ENCODE data around the gene BIRC6.
"Not testable (repeated sequence)": the region's sequence is repeated elsewhere in the genome, so short reads cannot be mapped to it uniquely, and the experiment has no call there.

The BIRC6 gene, protein sequence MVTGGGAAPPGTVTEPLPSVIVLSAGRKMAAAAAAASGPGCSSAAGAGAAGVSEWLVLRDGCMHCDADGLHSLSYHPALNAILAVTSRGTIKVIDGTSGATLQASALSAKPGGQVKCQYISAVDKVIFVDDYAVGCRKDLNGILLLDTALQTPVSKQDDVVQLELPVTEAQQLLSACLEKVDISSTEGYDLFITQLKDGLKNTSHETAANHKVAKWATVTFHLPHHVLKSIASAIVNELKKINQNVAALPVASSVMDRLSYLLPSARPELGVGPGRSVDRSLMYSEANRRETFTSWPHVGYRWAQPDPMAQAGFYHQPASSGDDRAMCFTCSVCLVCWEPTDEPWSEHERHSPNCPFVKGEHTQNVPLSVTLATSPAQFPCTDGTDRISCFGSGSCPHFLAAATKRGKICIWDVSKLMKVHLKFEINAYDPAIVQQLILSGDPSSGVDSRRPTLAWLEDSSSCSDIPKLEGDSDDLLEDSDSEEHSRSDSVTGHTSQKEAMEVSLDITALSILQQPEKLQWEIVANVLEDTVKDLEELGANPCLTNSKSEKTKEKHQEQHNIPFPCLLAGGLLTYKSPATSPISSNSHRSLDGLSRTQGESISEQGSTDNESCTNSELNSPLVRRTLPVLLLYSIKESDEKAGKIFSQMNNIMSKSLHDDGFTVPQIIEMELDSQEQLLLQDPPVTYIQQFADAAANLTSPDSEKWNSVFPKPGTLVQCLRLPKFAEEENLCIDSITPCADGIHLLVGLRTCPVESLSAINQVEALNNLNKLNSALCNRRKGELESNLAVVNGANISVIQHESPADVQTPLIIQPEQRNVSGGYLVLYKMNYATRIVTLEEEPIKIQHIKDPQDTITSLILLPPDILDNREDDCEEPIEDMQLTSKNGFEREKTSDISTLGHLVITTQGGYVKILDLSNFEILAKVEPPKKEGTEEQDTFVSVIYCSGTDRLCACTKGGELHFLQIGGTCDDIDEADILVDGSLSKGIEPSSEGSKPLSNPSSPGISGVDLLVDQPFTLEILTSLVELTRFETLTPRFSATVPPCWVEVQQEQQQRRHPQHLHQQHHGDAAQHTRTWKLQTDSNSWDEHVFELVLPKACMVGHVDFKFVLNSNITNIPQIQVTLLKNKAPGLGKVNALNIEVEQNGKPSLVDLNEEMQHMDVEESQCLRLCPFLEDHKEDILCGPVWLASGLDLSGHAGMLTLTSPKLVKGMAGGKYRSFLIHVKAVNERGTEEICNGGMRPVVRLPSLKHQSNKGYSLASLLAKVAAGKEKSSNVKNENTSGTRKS (N-terminal part only)

DNA sequence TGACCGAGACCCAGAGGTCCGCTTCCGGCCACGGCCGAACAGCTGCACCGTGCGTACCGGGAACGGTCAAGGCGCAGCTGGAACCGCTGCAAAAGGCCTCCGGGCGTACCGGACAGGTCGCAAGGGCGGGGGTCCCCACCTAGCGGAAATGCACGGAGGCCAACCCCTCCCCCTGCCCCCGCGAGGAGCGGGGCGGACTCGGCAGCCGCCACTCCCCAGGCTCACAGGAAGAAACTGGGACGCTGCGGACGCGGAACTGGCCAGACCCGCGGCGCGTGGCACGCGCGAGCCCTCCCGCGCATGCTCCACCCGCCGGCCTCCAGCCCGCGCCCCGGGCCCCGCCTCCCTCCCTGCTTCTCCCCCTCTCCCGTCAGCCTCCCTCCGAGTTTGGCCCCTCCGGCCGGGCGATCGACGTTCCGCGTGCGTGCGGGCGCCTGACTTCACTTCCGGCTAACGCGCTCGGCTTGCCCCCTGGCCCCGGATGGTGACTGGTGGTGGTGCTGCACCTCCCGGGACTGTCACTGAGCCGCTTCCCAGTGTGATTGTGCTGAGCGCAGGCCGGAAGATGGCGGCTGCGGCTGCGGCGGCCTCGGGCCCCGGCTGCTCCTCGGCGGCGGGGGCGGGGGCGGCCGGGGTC lies at the start of gene BIRC6:
Gene BIRC6 (plus strand): TSS at position 343 of the 637 bp plus-strand sequence. CDS start 139 bp downstream, at position 482.
- peak; percentile 96 for DNase-seq (ENCODE audit: low spot score)

DNA sequence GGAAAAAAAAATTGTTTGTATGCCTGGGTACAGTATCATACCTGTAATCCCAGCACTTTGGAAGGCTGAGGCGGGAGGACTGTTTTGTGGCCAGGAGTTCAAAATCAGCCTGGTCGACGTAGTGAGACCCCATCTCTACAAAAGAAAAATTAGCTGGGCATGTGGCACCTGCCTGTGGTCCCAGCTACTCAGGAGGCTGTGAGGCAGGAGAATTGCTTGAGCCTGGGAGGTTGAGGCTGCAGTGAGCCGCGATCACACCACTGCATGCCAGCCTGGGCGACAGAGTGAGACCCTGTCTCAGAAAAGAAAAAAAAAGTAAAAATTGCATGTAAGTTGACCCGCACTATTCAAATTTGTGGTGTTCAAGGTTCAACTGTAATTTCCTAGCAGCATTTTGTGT lies 46.2 kb upstream of the BIRC6 start:
- no peak for DNase-seq (ENCODE audit: low spot score)

DNA sequence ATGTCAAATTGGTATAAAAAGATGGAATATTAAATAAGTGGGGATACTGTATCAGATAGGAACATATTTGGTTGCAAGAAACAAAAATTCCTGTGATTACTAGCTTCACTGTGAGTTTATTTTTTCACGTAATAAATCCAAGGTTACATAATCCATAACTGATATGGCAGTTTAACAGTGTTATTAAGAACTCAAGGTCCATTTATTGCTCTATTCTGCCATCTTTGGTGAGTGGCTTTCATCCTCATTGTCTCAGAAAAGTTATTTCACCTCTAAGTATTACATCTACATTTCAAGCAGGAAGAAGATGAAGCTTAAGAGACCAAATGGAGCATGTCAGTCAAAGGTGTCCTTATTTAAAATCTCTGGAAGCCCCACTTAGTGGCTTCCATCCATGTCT lies 41.9 kb upstream of the BIRC6 start:
- DNase-seq (ENCODE audit: low spot score), result no peak

DNA sequence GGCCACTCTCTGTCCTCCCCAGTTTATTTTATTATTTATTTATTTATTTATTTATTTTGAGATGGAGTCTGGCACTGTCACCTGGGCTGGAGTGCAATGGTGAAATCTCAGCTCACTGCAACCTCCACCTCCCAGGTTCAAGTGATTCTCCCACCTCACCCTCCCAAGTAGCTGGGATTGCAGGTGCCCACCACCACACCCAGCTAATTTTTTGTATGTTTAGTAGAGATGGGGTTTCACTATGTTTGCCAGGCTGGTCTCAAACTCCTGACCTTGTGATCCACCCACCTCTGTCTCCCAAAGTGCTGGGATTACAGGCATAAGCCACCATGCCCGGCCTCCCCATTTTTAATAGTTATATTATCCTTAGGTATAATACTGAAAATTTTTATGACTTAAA lies 28.1 kb upstream of the BIRC6 start:
- DNase-seq (ENCODE audit: low spot score), result not testable (repeated sequence)

DNA sequence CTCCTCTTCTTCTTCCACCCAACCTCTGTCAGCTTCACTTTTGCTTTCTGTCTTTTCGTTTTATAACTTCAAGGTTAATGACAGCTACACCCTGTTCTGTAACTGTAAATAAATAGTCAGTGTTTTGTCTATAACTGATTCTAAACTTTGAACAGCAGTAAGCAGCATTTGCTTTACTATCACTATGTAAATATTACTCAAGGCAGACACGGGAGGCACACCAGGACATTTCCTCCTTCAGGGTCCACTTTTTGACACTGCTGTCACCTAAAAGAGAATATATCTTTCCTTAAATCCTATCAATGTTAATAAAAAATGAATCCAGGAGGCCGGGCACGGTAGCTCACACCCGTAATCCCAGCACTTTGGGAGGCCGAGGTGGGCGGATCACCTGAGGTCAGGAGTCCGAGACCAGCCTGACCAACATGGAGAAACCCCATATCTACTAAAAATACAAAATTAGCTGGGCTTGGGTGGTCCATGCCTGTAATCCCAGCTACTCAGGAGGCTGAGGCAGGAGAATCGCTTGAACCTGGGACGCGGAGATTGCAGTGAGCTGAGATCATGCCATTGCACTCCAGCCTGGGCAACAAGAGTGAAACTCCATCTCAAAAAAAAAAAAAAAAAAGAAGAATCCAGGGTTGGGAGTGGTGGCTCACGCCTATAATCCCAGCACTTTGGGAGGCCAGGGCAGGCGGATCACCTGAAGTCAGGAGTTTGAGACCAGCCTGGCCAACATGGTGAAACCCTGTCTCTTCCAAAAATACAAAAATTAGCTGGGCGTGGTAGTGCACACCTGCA lies 27.4 kb upstream of the BIRC6 start:
- DNase-seq (ENCODE audit: low spot score), result not testable (repeated sequence)

DNA sequence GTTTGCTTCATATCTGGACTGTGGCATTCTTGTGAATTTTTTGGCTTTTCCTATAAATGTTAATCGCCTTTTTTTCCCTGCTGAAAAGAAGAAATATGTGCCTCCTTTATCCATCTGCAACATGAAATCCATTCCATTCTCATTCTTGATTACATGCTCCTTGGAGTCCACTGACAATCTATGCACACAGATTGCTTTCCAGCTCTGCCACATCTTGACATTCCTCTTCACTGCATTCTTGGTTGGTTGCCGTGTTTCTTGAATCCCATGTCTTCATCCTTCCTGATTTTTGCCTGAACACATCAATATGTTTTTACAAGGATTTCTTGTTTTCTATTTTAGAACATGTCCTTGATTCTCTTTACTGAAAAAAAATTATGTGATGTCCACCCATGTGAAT lies 26.7 kb upstream of the BIRC6 start:
- no peak for DNase-seq (ENCODE audit: low spot score)

DNA sequence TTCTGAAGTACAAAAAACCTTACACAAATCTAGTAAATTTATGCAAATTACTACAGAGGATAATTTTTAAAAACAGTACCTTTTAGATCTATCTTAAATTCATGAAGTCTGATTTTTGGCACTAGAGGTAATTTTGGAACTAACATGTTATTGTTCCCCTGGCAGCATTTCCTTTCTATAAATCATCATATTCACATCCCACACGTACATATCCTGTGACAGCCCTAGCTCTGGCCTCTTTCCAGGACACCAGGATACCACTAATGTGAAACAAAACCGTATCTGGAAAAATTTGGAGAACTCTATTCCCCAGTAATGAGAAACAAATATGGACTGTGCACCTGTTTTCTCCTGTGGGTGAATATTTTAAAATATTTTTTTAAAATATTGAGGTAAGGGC lies 14.0 kb upstream of the BIRC6 start:
- no peak for DNase-seq (ENCODE audit: low spot score)

DNA sequence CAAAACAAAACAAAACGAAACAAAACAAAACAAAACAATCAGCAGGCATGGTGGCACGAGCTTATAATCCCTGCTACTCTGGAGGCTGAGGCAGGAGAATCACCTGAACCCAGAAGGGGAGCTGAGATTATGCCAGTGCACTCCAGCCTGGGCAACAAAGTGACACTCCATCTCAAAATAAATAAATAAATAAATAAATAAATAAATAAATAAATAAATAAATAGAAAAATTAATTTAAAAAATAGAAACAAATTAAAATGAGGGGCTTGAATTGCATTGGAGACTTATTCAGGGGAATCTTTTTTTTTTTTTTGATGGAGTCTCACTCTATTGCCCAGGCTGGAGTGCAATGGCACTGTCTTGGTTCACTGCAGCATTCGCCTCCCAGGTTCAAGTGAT lies 6.0 kb upstream of the BIRC6 start:
- DNase-seq (ENCODE audit: low spot score), result not testable (repeated sequence)

DNA sequence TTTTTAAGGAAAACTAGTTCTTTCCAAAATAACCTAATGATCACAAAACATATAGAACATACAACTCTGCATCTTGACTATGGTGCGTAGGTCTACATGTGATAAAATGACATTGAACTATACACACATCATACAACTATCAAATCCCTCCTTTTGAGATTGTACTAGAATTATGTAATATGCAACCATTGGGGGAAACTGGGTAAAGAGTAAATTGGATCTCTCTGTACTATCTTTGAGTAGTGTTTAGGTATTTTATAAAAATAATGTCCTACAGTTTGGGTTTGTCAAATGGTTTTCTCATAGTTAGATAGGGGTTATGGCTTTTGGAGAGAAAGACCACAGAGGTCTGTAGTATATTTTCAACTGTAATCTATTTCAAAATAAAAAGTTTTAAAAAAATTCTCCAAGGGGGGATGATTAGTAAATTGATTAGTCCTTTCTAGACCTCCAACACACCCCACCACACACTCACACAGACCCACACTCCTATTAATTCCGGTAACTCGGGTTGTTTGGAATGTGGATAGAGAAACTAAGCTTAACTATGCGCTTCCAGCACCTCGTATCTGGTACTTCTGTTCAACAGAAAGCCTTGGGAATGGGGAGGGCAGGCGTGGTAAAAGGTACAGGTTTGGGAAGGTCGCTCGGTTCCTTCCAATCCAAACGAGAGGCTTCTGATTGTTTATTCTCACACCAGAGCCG lies 695 bp upstream of the BIRC6 start:
- peak; percentile 46 for DNase-seq (ENCODE audit: low spot score)

DNA sequence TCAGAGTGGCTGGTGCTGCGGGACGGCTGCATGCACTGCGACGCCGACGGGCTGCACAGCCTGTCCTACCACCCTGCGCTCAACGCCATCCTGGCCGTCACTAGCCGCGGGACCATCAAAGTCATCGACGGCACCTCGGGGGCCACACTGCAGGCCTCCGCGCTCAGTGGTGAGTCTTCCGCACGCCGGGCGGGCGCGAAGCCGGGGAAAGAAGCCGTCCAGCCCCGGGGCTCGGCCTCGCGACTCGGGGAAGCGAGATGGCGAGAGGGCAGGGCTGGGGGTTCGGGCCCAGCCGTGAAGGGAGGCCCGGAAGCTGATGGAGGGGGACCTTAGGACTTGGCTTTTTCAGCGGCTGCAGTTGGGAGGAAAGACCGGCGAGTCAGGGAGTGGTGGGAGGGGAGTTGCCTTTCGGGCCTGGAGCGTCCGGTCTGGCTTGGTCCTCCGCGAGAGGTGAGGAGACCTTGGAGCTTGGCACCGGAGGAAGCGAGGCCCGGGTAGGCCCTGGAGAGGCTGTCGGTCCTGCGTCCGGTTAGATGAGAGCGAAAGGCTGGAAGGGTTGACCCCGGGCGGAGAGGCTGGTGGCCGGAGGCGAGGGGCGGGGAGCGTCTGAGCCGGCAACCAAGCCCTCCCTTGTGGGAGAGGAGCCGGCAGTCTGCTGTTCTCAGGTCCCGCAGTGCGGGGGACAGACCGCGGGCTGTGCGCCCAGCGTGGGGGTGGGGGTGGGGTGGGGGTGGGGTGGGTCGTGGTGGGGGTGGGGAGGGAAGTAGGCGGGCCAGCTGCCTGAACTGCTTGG lies 691 bp downstream of the BIRC6 start:
- DNase-seq (ENCODE audit: low spot score), result peak; percentile 55

DNA sequence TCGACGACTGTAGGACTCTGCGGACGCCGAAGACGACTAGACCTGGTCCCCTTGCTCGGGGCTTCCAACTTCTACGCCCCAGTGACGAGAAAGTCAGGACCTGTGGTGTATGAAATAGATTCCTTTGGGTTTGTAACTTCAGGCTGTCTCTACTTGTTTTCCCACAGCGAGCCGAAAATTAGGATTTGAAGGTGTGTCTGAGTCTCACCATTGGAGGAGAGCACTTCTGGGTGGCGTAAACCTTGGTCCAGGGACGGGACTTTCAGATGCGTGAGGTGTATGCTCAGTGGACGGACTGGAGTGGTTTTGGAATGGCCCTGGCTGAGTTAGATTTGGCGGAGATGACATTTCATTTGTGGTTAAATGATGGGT lies 1.3 kb downstream of the BIRC6 start:
- peak; percentile 55 for DNase-seq (ENCODE audit: low spot score)

DNA sequence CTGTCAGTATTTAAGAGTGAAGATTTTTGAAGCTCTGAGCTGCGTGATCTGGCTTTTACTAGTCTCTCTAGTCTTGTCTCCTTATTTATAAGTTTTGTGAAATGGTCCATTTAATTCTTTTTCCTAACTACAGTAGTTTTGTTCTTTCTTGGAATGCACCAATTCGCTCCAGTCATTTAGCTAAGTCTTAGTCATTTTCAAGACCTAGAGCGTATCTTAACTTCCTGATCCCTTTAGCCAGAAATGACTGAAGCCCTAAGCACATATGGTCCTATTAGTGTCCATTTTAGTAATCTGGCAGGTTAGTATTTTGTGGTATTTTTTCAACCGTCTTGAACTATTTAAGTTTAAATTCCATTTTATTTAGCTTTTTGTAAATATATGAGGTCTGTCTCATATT lies 3.6 kb downstream of the BIRC6 start:
- no peak for DNase-seq (ENCODE audit: low spot score)

DNA sequence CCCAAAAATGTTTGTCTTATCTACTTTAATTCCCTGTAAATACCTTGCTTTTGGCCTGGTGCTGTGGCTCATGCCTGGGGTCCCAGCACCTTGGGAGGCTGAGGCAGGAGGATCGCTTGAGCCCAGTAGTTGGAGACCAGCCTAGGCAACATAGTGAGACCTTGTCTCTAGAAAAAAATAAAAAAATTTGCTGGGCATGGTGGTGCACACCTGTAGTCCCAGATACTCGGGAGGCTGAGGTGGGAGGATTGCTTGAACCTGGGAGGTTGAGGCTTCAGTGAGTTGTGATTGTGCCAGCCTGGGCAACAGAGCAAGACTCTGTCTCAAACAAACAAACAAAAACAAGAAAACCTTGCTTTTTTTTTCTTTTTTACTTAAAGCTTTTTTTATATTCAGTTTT lies 6.2 kb downstream of the BIRC6 start:
- not testable (repeated sequence) for DNase-seq (ENCODE audit: low spot score)

DNA sequence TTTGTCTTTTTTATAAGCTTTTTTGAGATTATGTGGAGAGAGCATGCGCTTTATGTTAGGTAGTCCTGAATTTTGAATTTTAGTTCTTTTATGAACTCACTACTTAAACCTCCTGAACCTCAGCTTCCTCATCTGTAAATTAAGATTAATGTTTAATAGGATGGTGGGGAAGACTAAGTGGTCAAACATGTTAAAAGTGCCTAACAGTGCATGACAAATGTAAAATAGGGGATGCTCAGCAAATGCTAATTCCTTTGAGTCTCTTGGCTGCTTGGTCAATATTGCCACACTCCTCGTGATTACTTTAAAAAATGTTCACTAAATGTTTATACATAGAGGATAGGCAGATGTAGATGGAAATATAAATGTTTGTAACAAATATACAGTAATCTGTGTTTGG lies 6.8 kb downstream of the BIRC6 start:
- peak; percentile 25 for DNase-seq (ENCODE audit: low spot score)

DNA sequence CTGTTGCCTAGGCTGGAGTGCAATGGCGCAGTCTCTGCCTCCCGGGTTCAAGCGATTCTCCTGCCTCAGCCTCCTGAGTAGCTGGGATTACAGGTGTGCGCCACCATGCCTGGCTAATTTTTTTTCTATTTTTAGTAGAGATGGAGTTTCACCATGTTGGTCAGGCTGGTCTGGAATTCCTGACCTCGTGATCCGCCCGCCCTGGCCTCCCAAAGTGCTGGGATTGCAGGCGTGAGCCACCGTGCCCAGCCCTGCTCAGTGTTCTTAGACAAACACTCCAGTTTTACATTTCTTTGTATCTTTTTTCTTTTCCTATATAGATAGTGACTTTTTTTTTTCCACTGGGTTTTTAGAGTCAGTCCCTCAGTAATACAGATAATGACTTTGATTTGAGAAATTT lies 7.5 kb downstream of the BIRC6 start:
- DNase-seq (ENCODE audit: low spot score), result not testable (repeated sequence)

DNA sequence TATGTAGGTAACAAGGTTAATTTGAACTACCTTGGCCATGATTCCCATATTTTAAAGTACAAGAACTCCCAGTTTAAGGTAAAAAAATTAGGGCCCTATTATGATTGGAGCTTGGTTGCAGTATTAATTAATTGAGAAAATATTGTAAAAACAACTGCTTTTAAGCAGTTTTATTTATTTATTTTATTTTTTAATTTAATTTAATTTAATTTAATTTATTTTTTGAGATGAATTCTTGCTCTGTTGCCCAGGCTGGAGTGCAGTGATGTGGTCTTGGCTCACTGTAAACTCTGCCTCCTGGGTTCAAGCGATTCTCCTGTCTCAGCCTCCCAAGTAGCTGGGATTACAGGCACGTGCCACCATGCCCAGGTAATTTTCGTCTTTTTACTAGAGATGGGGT lies 8.9 kb downstream of the BIRC6 start:
- not testable (repeated sequence) for DNase-seq (ENCODE audit: low spot score)

DNA sequence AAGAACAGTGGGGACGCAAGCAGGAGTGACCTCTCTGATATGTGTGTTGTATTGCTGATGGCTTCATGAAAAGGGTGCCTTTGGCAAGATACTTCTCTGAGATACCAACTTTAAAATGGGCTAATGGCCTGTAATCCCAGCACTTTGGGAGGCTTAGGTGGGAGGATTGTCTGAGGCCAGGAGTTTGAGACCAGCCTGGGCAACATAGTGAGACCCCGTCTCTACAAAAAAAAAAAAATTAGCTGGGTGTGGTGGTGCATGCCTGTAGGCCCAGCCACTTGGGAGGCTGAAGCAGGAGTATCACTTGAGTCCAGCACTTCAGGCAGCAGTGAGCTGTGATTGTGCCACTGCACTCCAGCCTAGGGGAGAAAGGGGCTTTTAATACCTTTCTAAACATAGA lies 9.8 kb downstream of the BIRC6 start:
- no peak for DNase-seq (ENCODE audit: low spot score)

DNA sequence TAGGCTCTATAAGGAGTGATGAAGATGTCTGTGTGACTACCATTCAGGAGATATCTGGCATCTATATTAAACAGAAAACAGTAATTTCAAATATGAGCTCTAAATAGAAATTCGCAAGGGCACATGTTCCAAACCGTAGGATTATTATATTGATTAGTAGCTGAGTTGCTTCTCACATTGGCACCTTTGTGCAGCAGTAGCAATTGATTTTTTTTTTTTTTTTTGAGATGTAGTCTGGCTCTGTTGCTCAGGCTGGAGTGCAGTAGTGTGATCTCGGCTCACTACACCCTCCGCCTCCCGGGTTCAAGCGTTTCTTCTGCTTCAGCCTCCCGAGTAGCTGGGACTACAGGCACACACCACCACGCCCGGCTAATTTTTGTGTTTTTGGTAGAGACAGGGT lies 12.4 kb downstream of the BIRC6 start:
- DNase-seq (ENCODE audit: low spot score), result no peak

DNA sequence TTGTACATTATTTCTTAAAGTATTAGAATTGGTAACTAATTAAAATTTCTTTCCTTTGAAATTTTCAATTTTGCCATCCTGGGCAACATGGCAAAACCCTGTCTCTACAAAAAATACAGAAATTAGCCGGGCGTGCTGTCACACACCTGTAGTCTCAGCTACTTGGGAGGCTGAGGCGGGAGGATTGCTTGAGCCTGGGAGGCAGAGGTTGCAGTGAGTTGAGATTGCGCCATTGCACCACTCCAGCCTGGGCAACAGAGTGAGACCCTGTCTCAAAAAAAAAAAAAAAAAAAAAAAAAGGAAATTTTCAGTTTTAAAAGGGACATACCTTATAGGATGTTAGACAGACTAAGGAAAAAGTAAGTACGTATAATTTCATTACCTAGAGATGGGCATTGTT lies 14.1 kb downstream of the BIRC6 start:
- DNase-seq (ENCODE audit: low spot score), result not testable (repeated sequence)

All from NAMALWA (cell line).